ENCODE data around the gene TMIE.

Gene TMIE

GRCh38 chr3:46669191-46669999 lies 31.8 kb upstream of the TMIE start:
- no peak for DNase-seq

GRCh38 chr3:46670000-46670890 lies 30.9 kb upstream of the TMIE start:
- no peak for DNase-seq

- no peak for DNase-seq
Observed at GRCh38 chr3:46670891-46671427, 30.2 kb upstream of the TMIE start.

GRCh38 chr3:46671541-46672348 lies 29.4 kb upstream of the TMIE start:
- no peak for DNase-seq

GRCh38 chr3:46672349-46672695 lies 28.9 kb upstream of the TMIE start:
- DNase-seq = no peak

- DNase-seq = no peak
Observed at GRCh38 chr3:46673151-46674030, 27.8 kb upstream of the TMIE start.

GRCh38 chr3:46674031-46674845 lies 27.0 kb upstream of the TMIE start:
- DNase-seq = no peak

- DNase-seq = no peak
Observed at GRCh38 chr3:46675426-46675825, 25.8 kb upstream of the TMIE start.

GRCh38 chr3:46675843-46676567 lies 25.2 kb upstream of the TMIE start:
- no peak for DNase-seq

GRCh38 chr3:46676601-46677410 lies 24.4 kb upstream of the TMIE start:
- DNase-seq = no peak

GRCh38 chr3:46677411-46677726 lies 23.8 kb upstream of the TMIE start:
- DNase-seq = no peak

GRCh38 chr3:46678280-46678679 lies 22.9 kb upstream of the TMIE start:
- no peak for DNase-seq

GRCh38 chr3:46679681-46680080 lies 21.5 kb upstream of the TMIE start:
- no peak for DNase-seq

- DNase-seq = no peak
Observed at GRCh38 chr3:46680298-46680826, 20.8 kb upstream of the TMIE start.

- no peak for DNase-seq
Observed at GRCh38 chr3:46681387-46681786, 19.8 kb upstream of the TMIE start.

GRCh38 chr3:46681856-46682540 lies 19.2 kb upstream of the TMIE start:
- DNase-seq = no peak

GRCh38 chr3:46682974-46683373 lies 18.2 kb upstream of the TMIE start:
- no peak for DNase-seq

- DNase-seq = no peak
Observed at GRCh38 chr3:46684891-46685290, 16.3 kb upstream of the TMIE start.

GRCh38 chr3:46685446-46685845 lies 15.7 kb upstream of the TMIE start:
- no peak for DNase-seq
